Smooth muscle cell of the umbilical artery (primary cell): Measurements from ENCODE around the gene POLR3H. TPM values are rescaled to one million over a fixed set of nuclear protein-coding genes. Genes with fewer than 3 reads are reported as not detected.

Source experiments
- total RNA-seq: library from RNA; depleted of rRNA; stranded (reverse); fragments of >200 nt; gene quantifications from 2 replicates; pipeline ENCODE4 v1.2.3, GENCODE V29; 2014

Gene POLR3H
- 20.5 and 22.7 TPM in 2 replicates for total RNA-seq

DNA sequence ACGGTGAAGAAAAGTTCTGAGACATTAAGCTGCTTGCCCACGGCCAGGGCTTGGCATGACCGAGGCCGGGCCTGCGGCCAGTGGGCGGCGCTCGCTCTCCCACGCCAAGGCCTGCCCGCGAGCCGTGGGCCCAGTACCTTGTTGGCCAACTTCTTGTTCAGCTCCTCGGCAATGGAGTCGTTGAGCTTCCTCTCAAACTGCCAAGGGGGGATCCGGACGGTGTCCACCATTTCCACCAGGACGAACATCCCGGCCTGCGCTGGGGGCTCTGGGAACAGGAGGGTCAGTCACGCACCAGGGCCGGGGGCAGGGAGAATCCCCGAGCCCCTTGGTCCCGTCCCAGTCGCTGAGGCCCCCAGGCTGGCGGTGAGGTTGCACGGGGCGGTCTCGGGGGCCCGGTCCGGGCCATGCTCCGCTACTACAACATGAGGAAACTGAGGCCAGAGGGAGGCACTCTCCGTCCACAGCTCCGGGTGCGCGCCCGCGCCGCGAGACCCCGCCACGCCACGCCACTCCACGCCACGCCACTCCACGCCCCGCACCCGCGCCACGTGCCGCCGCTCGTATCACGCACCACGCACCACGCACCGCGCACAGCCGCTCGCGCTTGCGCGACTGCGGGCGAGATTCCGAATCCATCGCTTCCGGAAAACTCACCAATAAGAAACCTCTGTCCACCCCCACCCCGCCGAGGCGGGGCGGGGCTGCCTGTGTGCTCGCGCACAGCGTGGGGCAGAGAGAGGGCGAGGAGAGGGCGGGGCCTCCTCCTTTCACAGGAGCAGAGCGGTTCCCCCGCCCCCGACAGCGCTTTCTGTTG, at the start of gene POLR3H:
TSS of gene POLR3H (minus strand) at position 617 of the 817 bp plus-strand sequence. CDS start at position 248, 369 bp downstream.

DNA sequence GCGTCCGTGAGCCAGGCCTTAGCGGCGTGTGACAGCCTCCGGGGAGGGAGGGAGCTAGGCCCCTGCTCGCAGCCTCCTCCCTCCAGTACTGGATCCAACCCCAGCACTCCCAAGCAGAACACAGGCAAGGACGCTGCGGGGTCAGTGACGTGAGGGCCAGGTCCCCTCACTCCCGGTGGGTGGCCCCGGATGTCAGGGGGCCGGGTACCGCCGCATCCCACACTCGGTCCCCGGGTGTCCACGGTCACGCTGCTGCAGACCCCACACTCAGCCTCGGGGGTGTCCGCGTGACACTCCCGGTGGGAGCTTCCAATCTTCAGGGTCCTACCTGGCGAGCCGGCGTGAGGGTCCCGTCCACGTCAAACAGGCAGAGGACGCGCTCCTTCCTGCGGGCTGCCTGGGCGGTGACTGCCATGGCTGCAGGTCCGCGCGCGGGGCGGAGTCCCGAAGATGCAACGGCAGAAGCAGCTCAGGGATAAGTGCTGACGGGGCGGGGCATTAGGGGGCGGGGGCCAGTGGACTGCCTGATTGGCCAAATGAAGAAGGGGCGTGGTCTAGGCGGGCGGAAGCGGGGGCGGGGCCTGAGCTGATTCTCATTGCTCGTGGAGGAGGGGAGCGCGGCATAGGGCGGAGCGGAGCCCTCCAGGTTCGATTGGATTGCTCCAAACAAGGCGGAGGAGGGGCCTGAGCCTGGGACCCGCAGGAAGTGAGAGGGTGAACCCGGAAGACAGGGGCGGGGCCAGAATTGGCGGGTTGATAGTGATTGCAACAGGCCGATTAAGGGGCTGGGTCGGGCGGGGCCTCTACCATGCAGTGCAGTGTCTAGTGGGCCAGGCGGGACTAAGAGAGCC, 45.3 kb upstream of the POLR3H start, which contains the start of gene PMM1:
TSS of gene PMM1 (minus strand) at position 450 of the 851 bp plus-strand sequence. CDS start at position 415, 35 bp downstream.

Other genes with a start within 250 kb of the POLR3H start
- gene ZC3H7B, start 242.9 kb downstream of the POLR3H start, total RNA-seq: 29.7 and 64.6 TPM in 2 replicates
- gene TEF, start 162.5 kb downstream of the POLR3H start, total RNA-seq: 4.8 and 5.5 TPM in 2 replicates
- 12.5 and 27.6 TPM in 2 replicates for gene TOB2, start 97.7 kb downstream of the POLR3H start, total RNA-seq
- 40.7 and 54.6 TPM in 2 replicates for gene PHF5A, start 75.8 kb downstream of the POLR3H start, total RNA-seq
- 75.7 and 93.2 TPM in 2 replicates for gene ACO2, start 75.4 kb downstream of the POLR3H start, total RNA-seq
- 0.46 and 0.89 TPM in 2 replicates for gene CSDC2, start 16.5 kb upstream of the POLR3H start, total RNA-seq
- 14.8 and 16.1 TPM in 2 replicates for gene PMM1, start 45.4 kb upstream of the POLR3H start, total RNA-seq
- gene DESI1, start 76.6 kb upstream of the POLR3H start, total RNA-seq: 11.6 and 23.2 TPM in 2 replicates
- 288 and 308 TPM in 2 replicates for gene XRCC6, start 76.8 kb upstream of the POLR3H start, total RNA-seq
- 65.6 and 81.0 TPM in 2 replicates for gene SNU13, start 144.4 kb upstream of the POLR3H start, total RNA-seq
- gene MEI1, start 155.0 kb upstream of the POLR3H start, total RNA-seq: 0.28 and 0.30 TPM in 2 replicates